SHP77 treated with DMSO at 0.1 percent for 48 hours (cell line): ENCODE data around the gene DLL4.
"Not testable (repeated sequence)": the region's sequence is repeated elsewhere in the genome, so short reads cannot be mapped to it uniquely, and the experiment has no call there.

ENCODE experiments used
- DNase-seq: peaks from one replicate; lab custom pipeline; 2025; lab: John Stamatoyannopoulos, UW

DLL4 gene

GRCh38 chr15:40958723-40959122, 29.6 kb downstream of the DLL4 start:
- no peak for DNase-seq

DNA sequence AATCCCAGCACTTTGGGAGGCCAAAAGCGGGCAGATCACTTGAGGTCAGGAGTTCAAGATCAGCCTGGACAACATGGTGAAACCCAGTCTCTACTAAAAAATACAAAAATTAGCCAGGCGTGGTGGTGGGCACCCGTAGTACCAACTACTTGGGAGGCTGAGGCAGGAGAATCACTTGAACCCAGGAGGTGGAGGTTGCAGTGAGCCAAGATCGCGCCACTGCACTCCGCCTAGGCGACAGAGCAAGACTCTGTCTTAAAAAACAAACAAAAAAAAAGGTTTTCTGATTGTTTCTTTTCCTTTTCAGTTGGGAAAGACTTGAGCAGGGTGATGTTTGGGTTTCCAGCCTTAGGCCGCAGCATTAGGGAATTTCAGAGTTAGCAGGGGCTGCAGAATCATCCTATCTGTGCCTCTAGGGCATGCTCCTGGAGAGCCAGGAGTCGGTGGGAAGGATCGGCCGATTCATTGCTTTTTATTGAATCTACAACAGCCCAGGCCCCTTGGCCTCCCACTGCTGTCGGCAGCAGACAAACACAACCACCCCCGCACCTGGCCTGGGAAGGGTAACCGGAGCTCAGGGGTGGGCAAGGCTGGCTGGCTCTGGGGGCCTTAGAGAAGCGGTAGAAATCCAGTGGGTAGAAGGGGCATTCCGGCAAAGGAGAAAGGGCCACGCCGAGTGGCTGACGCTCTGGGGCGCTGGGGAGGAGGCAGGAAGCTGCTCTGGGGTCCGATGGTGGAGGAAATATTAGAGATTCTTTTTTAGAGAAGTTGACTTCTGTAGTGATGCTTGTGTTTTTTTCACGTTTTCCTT, 30.4 kb downstream of the DLL4 start:
- no peak for DNase-seq

GRCh38 chr15:40960151-40960885, 31.2 kb downstream of the DLL4 start:
- no peak for DNase-seq

DNA sequence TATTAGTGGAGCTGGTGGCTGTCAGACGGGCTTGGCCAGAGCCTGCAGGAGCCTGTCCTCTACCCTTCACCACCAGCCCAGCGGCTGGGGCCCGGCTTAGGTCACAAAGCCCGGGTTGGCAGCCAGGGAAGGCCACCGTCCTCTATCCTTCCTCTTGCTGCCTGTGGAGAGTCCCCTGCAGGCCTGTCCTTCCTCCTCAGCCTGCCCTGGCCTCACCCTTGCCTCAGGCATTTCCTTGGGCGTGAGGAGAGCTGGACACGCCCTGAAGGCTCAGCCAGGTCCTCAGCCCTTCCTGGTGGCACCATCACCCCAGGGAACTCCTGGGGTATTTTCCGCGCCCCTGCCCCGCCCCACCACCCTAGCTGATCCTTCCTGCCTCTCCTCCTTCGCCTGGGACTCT, 31.8 kb downstream of the DLL4 start:
- DNase-seq: no peak

- DNase-seq: not testable (repeated sequence)
Observed at GRCh38 chr15:40961740-40962139, 32.6 kb downstream of the DLL4 start.

- DNase-seq: not testable (repeated sequence)
Observed at GRCh38 chr15:40962317-40962716, 33.2 kb downstream of the DLL4 start.

DNA sequence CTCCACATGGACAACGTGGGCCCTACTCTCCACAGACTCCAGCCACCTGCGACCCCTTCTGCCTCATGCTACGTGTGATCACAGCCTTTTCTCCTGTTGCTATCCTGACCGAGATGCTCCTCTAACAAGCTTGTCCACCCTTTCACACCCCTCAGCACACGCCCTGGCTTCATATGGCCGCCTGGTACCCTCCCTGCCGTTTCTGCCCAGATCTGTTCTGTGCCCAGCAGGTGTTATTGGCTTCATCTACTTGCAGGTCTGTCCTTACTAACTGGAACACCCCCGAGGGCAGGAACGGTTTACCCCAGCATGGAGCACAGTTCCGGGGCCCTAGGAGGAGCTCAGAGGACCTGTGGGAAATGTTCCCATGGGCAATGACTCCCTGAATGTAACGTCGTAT, 34.1 kb downstream of the DLL4 start:
- no peak for DNase-seq

DNA sequence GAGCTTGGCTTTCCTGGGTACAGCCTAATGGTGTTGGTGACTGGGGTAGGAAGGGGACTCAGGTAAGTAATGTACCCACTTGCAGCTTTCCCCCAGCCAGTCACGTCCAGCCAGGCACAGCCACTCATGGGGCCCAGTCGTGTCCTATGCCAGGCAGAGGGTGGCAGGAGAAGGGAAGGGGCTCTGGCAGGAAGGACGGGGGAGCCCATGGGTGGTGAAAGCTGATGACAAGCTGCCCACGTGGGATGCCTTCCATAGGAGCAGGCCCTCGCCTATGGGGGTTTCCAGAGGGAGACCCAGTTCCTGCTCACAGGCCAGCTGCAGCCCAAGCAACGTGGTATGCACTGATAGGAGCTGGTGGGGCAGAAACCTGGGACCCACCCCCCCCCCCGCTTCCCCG, 34.9 kb downstream of the DLL4 start:
- DNase-seq: no peak

GRCh38 chr15:40964634-40965033, 35.5 kb downstream of the DLL4 start:
- DNase-seq: no peak

DNA sequence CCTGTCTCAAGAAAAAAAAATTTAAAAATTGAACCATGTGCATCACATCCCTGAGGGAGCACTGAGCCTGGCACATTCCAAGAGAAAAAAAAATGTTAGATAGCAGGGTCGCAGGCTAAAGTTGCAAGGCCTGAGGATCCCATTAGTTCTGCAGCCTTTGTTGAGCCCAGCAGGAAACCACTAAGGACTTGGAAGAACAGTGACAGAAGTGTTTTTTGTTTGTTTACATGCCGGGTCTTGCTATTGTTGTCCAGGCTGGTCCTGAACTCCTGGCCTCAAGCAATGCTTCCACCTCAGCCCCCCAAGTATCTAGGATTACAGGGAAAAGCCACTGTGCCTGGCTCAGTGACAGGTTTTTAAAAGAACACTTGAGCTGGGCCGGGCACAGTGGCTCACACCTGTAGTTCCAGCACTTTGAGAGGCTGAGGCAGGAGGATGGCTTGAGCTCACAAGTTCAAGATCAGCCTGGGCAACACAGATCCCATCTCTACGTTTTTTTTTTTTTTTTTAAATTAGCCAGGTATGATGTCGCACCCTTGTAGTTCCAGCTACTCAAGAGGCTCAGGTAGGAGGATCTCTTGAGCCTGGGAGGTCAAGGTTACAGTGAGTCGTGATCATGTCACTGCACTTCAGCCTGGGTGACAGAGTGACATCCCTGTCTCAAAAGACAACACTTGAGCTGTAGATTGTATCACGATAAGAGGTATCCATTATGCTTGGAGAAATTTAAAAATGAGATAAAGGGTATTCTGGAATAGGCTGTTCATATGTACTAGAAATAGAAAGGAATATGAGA, 39.3 kb downstream of the DLL4 start:
- no peak for DNase-seq

DNA sequence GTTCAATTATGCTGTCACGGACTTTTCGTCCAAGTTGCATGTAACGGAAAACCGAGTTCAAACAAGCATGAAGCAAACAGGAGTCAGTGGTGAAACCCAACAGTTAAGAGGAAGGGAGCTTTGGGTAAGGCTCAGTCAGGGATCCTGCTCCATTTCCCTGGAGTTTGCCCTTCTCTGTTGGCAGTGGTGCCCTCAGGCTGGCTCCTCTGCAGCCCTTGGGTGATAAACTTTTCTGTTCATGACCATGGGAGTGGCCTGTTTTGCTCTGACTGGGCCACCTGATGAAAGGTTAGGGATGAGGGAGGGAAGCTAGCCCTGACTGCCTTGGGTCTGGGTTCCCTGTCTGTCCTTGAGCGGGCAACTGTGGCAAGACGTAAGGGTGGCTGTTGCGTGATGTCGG, 40.2 kb downstream of the DLL4 start:
- no peak for DNase-seq

DNA sequence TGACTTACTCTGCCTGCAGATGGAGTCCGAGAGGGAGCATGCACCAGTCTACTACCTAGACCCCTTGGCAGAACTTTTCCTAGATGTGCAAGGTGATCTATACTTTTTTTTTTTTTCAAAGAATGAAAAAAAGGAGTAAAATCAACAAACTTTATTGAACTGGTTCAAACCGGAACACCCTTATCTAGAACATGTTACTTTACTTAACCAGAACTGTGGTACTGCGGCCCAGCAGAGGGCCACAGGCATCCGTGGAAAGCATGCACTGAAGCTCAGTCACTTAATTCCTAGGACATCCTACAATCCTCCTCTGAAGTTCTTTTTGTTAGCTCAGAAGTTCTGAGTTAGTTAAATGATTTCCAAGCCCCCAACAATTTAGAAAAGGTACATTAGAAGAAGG, 45.7 kb downstream of the DLL4 start:
- DNase-seq: no peak

DNA sequence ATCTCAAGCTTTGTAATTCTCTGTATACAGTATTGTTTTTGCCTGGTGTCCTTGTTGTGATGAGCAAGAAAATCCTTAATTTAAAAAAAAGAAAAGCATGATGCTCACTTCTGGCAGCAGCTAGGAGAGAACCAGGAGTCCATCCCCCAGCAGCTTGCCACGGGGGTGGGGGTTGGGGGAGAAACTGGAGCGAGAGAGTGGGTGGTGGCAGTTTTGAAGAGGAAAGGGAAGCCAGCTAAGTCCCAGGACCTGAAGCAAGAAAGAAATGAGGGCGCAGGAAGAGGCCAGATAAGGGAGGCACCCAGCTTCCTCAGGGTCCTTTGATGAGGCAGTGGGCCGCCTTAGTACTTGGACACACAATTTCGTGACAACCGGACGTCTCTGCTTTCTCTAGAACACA, 47.7 kb downstream of the DLL4 start:
- DNase-seq: no peak

- DNase-seq: no peak
Observed at GRCh38 chr15:40978141-40978540, 49.0 kb downstream of the DLL4 start.

GRCh38 chr15:40978562-40978961, 49.4 kb downstream of the DLL4 start:
- DNase-seq: no peak

- DNase-seq: no peak
Observed at GRCh38 chr15:40981186-40981585, 52.0 kb downstream of the DLL4 start.

GRCh38 chr15:40982855-40983254, 53.7 kb downstream of the DLL4 start:
- no peak for DNase-seq

- no peak for DNase-seq
Observed at GRCh38 chr15:40984406-40984805, 55.3 kb downstream of the DLL4 start.

DNA sequence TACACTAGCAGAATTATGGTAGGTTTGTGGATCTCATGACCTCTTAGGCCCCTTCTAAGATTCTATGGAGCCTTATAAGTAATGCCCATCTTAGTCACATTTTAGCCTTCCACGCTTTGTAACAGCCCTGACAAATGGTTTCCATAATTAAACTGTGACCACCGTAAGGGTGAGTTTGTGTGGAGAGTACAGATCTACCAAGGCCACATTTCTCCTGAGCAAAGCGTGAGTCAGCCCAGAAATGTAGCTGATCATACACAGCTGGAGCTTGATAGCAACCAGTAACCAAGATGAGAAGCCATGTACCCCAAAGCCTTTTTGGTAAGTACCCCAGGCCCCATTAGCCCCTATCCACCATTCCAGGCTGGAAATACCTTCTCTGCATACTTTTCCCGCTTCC, 55.8 kb downstream of the DLL4 start:
- DNase-seq: no peak

- DNase-seq: no peak
Observed at GRCh38 chr15:40985541-40986330, 56.6 kb downstream of the DLL4 start.

- no peak for DNase-seq
Observed at GRCh38 chr15:40986820-40987219, 57.7 kb downstream of the DLL4 start.

DNA sequence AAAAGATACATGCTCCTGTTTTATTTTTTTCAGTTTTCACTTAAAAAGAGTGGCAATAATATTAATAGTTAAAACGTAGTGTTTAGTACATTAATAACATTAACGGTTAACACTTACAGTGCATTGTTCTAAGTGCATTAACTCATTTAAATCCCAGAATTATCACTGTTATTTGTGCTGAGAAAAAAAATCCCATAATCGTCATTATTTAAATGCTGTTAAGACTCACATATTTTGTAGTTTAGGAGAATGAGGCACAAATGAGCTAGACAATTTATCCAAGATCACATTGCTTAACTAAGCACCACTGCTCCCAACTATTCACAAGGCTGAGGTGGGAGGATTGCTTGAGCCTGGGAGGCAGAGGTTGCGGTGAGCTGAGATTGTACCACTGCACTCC, 59.0 kb downstream of the DLL4 start:
- DNase-seq: no peak
